DND-41 (cell line): ENCODE measurements around the gene MSI2.

Experiments used
- EZH2 ChIP-seq: IDR thresholded peaks from 3 replicates; pipeline ENCODE4 v1.6.1; 2012; ENCODE audit warnings: borderline replicate concordance, low read depth, mild to moderate bottlenecking, moderate library complexity, low read length, inconsistent platforms; ENCODE audit not compliant: severe bottlenecking
- TF ChIP-seq, protein P1 (sequence below): IDR thresholded peaks from 2 replicates; pipeline ENCODE4 v1.5.1; 2012; ENCODE audit warnings: borderline replicate concordance, low read length, moderate library complexity, mild to moderate bottlenecking; ENCODE audit not compliant: poor library complexity, severe bottlenecking; ENCODE audit errors: extremely low read depth

DNA sequence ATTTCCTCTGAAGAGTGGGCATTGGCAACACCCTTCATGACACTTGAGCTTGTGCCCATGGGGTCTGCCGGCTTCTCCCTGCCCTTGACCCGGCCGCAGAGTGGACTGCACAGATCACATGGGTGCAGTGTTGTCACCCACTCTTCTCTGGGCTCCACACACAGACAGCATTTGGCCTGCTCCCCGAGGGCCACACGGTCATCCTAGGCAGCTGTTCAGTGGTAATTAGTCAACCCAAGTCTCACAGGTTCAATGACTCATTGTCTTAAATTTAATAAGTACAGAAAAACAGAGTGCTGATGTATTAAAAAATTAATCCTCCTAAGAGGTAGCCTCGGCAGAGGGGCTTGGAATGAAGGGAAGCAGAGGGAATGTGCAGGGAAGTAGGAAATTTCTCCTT lies 204.8 kb downstream of the MSI2 start:
- TF ChIP-seq, protein P1, sequence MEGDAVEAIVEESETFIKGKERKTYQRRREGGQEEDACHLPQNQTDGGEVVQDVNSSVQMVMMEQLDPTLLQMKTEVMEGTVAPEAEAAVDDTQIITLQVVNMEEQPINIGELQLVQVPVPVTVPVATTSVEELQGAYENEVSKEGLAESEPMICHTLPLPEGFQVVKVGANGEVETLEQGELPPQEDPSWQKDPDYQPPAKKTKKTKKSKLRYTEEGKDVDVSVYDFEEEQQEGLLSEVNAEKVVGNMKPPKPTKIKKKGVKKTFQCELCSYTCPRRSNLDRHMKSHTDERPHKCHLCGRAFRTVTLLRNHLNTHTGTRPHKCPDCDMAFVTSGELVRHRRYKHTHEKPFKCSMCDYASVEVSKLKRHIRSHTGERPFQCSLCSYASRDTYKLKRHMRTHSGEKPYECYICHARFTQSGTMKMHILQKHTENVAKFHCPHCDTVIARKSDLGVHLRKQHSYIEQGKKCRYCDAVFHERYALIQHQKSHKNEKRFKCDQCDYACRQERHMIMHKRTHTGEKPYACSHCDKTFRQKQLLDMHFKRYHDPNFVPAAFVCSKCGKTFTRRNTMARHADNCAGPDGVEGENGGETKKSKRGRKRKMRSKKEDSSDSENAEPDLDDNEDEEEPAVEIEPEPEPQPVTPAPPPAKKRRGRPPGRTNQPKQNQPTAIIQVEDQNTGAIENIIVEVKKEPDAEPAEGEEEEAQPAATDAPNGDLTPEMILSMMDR, result no peak
- TF ChIP-seq EZH2, result no peak
